ENCODE measurements around the gene ZNF331.
A peak's percentile ranks its signal among the peaks of the same experiment; 100 is the strongest.

The ZNF331 gene

DNA sequence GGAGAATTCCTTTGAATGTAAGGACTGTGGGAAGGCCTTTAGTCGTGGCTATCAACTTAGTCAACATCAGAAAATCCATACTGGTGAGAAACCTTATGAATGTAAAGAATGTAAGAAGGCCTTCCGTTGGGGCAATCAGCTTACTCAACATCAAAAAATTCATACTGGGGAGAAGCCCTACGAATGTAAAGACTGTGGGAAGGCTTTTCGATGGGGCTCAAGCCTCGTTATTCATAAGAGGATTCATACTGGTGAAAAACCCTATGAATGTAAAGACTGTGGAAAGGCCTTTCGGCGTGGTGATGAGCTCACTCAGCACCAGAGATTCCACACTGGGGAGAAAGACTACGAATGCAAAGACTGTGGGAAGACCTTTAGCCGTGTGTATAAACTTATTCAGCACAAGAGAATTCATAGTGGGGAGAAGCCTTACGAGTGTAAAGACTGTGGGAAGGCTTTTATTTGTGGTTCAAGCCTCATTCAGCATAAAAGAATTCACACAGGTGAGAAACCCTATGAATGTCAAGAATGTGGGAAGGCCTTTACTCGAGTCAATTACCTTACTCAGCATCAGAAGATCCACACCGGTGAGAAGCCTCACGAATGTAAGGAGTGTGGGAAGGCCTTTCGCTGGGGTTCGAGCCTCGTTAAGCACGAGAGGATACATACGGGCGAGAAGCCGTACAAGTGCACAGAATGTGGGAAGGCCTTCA is 39.2 kb downstream of the ZNF331 start:
- DNase-seq, result peak in 1 of 4 experiments; percentile 30

GRCh38 chr19:53577968-53578367 is 40.0 kb downstream of the ZNF331 start:
- DNase-seq, result peak in 1 of 4 experiments; percentile 20

GRCh38 chr19:53579518-53579917 is 41.6 kb downstream of the ZNF331 start:
- DNase-seq, result no peak

GRCh38 chr19:53580871-53581835 is 43.2 kb downstream of the ZNF331 start:
- DNase-seq, result peak in 2 of 4 experiments; percentile 40 to 43

DNA sequence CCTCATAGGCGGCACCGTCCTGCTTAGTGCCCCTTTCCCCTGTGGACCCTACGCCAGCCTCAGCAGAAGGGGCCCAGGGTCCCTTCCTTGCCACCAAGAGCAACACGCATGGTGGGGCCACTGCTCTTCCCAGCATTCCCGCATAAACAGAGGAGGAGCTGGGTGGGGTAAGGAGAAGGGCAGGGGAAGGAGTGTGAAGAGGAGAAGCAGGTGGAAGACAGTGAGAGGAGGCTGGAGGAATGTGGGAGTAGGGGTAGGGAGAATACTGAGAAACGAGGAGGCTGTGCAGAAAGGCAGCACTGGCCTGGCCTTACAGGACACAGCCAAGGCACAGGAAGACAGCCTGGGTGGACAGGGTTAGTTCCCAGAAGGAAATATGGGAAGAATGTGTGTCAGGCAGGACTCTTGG is 43.9 kb downstream of the ZNF331 start:
- DNase-seq, result peak in 1 of 4 experiments; percentile 18

DNA sequence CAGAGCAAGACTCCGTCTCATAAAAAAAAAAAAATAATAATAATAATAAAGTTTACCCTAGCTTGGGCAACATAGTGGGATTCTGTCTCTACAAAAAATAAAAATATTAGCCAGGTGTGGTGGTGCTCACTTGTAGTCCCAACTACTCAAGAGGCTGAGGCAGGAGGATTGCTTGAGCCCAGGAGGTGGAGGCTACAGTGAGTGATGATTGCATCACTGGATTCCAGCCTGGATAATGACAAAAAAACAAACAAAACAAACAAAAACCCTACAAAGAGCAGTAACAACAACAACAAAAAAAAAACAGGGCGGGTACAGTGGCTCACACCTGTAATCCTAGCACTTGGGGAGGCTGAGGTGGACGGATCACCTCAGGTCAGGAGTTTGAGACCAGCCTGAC is 45.2 kb downstream of the ZNF331 start:
- no peak for DNase-seq

- DNase-seq, result no peak
Measured at GRCh38 chr19:53586277-53586691, 48.3 kb downstream of the ZNF331 start.

DNA sequence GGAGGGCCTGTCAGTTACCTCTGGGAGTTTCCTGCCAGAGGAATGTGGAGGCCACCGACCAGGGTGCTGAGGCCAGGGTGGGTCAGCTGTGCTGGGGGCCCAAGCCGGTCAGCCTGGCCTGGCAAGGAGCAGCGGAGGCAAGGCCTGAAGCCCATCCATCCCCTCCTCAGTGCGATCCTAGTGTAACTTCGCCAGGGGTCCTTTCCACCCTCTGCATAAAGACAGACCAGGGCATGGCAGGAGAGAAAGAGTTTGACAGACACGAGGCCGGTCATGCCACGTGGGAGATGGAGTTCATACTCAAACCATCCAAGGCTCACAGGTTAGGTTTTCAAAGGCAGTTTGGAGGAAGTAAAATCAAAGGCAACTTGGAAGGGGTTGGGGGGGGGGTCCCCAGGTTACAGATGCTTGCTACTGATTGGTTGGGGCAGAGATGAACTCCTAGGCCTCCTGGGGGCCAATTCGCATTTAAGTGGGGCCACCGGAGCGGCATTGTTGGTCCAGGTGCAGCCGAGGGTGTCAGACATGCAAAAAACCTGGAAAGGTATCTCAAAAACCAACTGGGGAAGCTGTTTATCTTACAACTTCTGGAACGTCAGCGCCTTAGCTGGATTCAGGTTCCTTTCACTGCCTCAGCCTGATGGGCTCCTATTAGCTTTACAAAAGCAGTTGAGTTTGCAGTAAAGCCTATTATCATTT is 57.0 kb downstream of the ZNF331 start:
- no peak for DNase-seq

- DNase-seq, result no peak
Measured at GRCh38 chr19:53595510-53595867, 57.5 kb downstream of the ZNF331 start.

- DNase-seq, result no peak
Measured at GRCh38 chr19:53596056-53596455, 58.1 kb downstream of the ZNF331 start.

DNA sequence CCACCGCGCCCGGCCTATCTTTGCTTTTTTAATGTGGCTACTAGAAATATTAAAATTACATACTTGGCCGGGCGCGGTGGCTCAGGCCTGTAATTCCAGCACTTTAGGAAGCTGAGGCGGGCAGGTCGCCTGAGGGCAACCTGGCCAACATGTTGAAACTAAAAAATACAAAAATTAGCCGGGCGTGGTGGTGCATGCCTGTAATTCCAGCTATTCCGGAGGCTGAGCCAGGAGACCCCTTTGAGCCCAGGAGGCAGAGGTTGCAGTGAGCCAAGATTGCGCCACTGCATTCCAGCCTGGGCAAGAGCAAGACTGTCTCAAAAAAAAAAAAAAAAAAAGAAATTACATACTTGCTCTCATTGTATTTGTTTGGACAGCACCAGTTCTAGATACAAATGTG is 59.1 kb downstream of the ZNF331 start:
- DNase-seq, result no peak

GRCh38 chr19:53598361-53598760 is 60.4 kb downstream of the ZNF331 start:
- no peak for DNase-seq

DNA sequence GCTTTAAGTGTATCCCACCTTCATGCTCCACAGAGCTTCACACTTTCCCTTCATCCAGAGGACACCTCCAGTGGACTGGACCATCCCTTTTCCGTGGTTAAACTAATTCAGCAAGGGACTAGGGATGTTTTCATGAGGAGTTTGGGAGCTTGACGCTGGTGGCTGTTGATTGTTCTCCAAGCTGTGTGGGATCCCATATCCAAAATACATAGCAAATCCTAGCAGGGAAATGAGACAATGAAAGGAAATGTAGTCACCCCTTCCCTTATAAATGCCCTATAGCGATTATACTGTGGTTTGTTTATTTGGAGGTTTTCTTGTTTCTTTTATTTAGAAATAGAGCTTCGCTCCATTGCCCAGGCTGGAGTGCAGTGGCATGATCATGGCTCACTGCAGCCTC is 62.3 kb downstream of the ZNF331 start:
- no peak for DNase-seq

GRCh38 chr19:53606031-53606430 is 68.1 kb downstream of the ZNF331 start:
- DNase-seq, result no peak

GRCh38 chr19:53608381-53608780 is 70.4 kb downstream of the ZNF331 start:
- DNase-seq, result no peak

- no peak for DNase-seq
Measured at GRCh38 chr19:53612762-53613526, 75.0 kb downstream of the ZNF331 start.

DNA sequence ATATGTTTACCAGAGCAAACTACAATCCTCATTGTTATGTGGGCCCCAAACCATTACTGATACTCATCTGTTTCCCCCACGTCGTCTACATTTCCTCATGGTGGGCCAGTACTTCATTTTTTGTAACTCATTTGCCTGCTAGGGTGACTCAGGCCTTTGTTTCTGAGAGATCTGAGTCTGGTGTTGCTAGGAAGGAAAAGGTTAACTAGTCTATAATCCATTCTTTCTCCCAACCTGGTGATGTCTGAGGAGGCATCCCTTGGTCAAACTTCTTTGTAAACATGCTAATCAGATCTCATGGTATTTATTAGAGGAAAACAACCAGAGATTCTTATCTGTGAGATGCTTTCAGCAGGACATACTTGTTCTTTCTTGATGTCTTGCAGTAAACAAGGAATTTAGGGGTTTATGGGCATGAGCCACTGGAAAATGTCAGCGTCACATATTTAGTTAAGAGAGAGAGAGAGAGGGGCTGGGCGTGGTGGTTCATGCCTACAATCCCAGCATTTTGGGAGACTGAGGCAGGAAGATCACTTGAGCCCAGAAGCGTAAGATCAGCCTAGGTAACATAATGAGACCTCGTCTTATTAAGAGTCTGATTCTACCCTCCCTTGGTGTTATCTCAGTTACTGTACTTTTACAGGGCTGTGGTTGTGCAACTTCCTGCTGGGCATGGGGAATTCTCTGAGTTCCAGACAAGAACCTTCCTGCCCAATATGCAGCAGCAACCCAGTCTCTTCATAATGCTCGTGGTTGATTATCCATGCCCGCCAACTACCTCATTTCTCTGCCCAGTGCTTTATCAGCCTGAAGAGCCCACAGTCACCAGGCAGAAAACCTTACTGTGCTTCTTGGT is 84.2 kb downstream of the ZNF331 start:
- DNase-seq, result peak; percentile 2 to 44 (median 20)

DNA sequence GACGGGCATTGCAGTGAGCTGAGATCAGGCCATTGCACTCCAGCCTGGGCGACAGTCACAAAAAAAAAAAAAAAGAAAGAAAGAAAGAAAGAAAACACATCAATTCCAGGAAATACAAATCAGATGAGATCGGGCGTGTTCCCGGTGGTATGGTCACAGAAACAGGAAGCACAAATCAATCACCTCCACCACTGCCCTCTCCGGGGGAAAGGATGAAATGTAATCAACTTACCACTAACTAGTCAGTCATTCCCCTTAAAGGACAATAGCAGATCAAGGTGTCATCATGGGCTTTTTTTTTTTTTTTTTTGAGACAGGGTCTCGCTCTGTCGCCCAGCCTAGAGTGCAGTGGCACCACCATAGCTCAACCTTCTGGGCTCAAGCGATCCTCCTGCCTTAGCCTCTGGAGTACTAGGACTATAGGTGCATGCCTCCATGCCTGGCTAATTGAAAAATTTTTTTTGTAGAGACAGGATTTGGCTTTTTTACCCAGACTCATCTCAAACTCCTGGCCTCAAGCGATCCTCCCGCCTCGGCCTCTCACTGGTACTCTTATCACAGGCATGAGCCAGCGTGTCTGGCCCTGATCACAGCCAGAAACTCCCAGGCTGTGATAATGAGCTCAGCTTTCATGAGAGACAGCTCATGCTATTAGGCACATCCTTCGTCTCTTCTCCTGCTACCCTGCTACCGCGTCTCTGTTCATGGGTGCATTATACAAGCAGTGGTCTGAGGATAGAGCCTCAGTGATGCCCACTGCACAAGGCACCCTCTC is 87.0 kb downstream of the ZNF331 start:
- no peak for DNase-seq

- DNase-seq, result no peak
Measured at GRCh38 chr19:53626486-53626885, 88.5 kb downstream of the ZNF331 start.

GRCh38 chr19:53626976-53627375 is 89.0 kb downstream of the ZNF331 start:
- DNase-seq, result no peak

Data from suppressor macrophage (primary cell).